ENCODE results near the gene NTN5.

Gene NTN5

GRCh38 chr19:48713041-48713863, 40.4 kb upstream of the NTN5 start:
- ChIA-PET POLR2A (no interaction called here), CTCF (interaction anchor here (0.9 to 4.2 kb wide), 11 partner anchors 12 to 123 kb away, joined by 3 to 17 read pairs (median 3); partner anchors contain the start of gene HSD17B14)
- DNase-seq, result peak; percentile 29 to 60 (median 58)
- H3K27me3 ChIP-seq (replicated peaks in 2 of 5; ENCODE audit: control insufficient read depth in 4 of 5, insufficient read depth in 5 of 5, low read length in 4 of 5), result no peaks in the 10 kb centered on the region
- peaks cover 0 to 21% (median 19%) of the 10 kb centered on the region in 4 experiments for H3K4me1 ChIP-seq (ENCODE audit: control extremely low read depth in 1 of 4, control insufficient read depth in 4 of 4, insufficient read depth in 4 of 4, low read length in 3 of 4)
- under 1% methylated on average over 17 of the region's 25 CpGs for WGBS (ENCODE audit: insufficient coverage)
- H3K4me3 ChIP-seq (ENCODE audit: control insufficient read depth in 1 of 7, extremely low read depth in 1 of 7, insufficient read depth in 4 of 7, low read depth in 2 of 7, low read length in 6 of 7), result peak overlapping the region; percentile 69 to 92 (median 76)
- no peaks in the 10 kb centered on the region for H3K9me3 ChIP-seq (ENCODE audit: control extremely low read depth in 1 of 5, control insufficient read depth in 4 of 5, insufficient read depth in 2 of 5, low read depth in 1 of 5, low read length in 4 of 5)
- peak overlapping the region in 1 of 2 experiments; percentile 27 for H3K27ac ChIP-seq (ENCODE audit: insufficient read depth in 1 of 2, low read depth in 1 of 2, low read length in 2 of 2, poor library complexity in 1 of 2, severe bottlenecking in 2 of 2)
- H3K36me3 ChIP-seq (ENCODE audit: control insufficient read depth in 4 of 4, insufficient read depth in 4 of 4, low read length in 3 of 4), result peaks cover 0 to 3% (median 0%) of the 10 kb centered on the region in 4 experiments

GRCh38 chr19:48711106-48711662, 38.4 kb upstream of the NTN5 start:
- H3K4me1 ChIP-seq (ENCODE audit: control extremely low read depth in 1 of 4, control insufficient read depth in 4 of 4, insufficient read depth in 4 of 4, low read length in 3 of 4), result peaks cover 0 to 21% (median 19%) of the 10 kb centered on the region in 4 experiments
- H3K4me3 ChIP-seq (ENCODE audit: control insufficient read depth in 1 of 7, extremely low read depth in 1 of 7, insufficient read depth in 4 of 7, low read depth in 2 of 7, low read length in 6 of 7), result no peak overlapping the region
- no peaks in the 10 kb centered on the region for H3K9me3 ChIP-seq (ENCODE audit: control extremely low read depth in 1 of 5, control insufficient read depth in 4 of 5, insufficient read depth in 2 of 5, low read depth in 1 of 5, low read length in 4 of 5)
- 98% methylated on average over 4 of the region's 4 CpGs for WGBS (ENCODE audit: insufficient coverage)
- no peak for DNase-seq
- H3K27ac ChIP-seq (ENCODE audit: insufficient read depth in 1 of 2, low read depth in 1 of 2, low read length in 2 of 2, poor library complexity in 1 of 2, severe bottlenecking in 2 of 2), result no peak overlapping the region
- ChIA-PET CTCF (interaction anchor here (2.6 to 4.2 kb wide), 2 partner anchors 14 to 28 kb away, joined by 8 to 17 read pairs; no protein-coding TSS in a partner anchor), POLR2A (no interaction called here)
- H3K27me3 ChIP-seq (replicated peaks in 2 of 5; ENCODE audit: control insufficient read depth in 4 of 5, insufficient read depth in 5 of 5, low read length in 4 of 5), result no peaks in the 10 kb centered on the region
- H3K36me3 ChIP-seq (ENCODE audit: control insufficient read depth in 4 of 4, insufficient read depth in 4 of 4, low read length in 3 of 4), result peaks cover 0 to 3% (median 0%) of the 10 kb centered on the region in 4 experiments

- no peak overlapping the region for H3K27ac ChIP-seq (ENCODE audit: insufficient read depth in 1 of 2, low read depth in 1 of 2, low read length in 2 of 2, poor library complexity in 1 of 2, severe bottlenecking in 2 of 2)
Observed at GRCh38 chr19:48708471-48708870, 35.7 kb upstream of the NTN5 start.

GRCh38 chr19:48705431-48705830, 32.6 kb upstream of the NTN5 start:
- no peak for DNase-seq
- Histone ChIP-seq H3K36me3 (ENCODE audit: control insufficient read depth in 4 of 4, insufficient read depth in 4 of 4, low read length in 3 of 4) (peaks cover 0 to 10% (median 5%) of the 10 kb centered on the region in 4 experiments), H3K9me3 (ENCODE audit: control extremely low read depth in 1 of 5, control insufficient read depth in 4 of 5, insufficient read depth in 2 of 5, low read depth in 1 of 5, low read length in 4 of 5) (no peaks in the 10 kb centered on the region), H3K27ac (ENCODE audit: insufficient read depth in 1 of 2, low read depth in 1 of 2, low read length in 2 of 2, poor library complexity in 1 of 2, severe bottlenecking in 2 of 2) (no peak overlapping the region), H3K4me3 (ENCODE audit: control insufficient read depth in 1 of 7, extremely low read depth in 1 of 7, insufficient read depth in 4 of 7, low read depth in 2 of 7, low read length in 6 of 7) (no peak overlapping the region), H3K27me3 (replicated peaks in 2 of 5; ENCODE audit: control insufficient read depth in 4 of 5, insufficient read depth in 5 of 5, low read length in 4 of 5) (no peaks in the 10 kb centered on the region), H3K4me1 (ENCODE audit: control extremely low read depth in 1 of 4, control insufficient read depth in 4 of 4, insufficient read depth in 4 of 4, low read length in 3 of 4) (no peaks in the 10 kb centered on the region)
- 50% methylated on average over 2 of the region's 2 CpGs for WGBS (ENCODE audit: insufficient coverage)
- ChIA-PET CTCF (interaction anchor here (2.5 kb wide), 1 partner anchor 30 kb away, joined by 8 read pairs; no protein-coding TSS in a partner anchor), POLR2A (interaction anchor here (0.5 kb wide), 1 partner anchor 39 kb away, joined by 3 read pairs; no protein-coding TSS in a partner anchor)

More at GRCh38 chr19:48708471-48708870, 35.7 kb upstream of the NTN5 start:
- POLR2A ChIA-PET, result no interaction called here
- peaks cover 0 to 9% (median 8%) of the 10 kb centered on the region in 4 experiments for H3K4me1 ChIP-seq (ENCODE audit: control extremely low read depth in 1 of 4, control insufficient read depth in 4 of 4, insufficient read depth in 4 of 4, low read length in 3 of 4)
- no peaks in the 10 kb centered on the region for H3K27me3 ChIP-seq (replicated peaks in 2 of 5; ENCODE audit: control insufficient read depth in 4 of 5, insufficient read depth in 5 of 5, low read length in 4 of 5)
- peaks cover 0 to 8% (median 2%) of the 10 kb centered on the region in 4 experiments for H3K36me3 ChIP-seq (ENCODE audit: control insufficient read depth in 4 of 4, insufficient read depth in 4 of 4, low read length in 3 of 4)
- no peaks in the 10 kb centered on the region for H3K9me3 ChIP-seq (ENCODE audit: control extremely low read depth in 1 of 5, control insufficient read depth in 4 of 5, insufficient read depth in 2 of 5, low read depth in 1 of 5, low read length in 4 of 5)
- CTCF ChIA-PET, result no interaction called here
- DNase-seq, result no peak
- no peak overlapping the region for H3K4me3 ChIP-seq (ENCODE audit: control insufficient read depth in 1 of 7, extremely low read depth in 1 of 7, insufficient read depth in 4 of 7, low read depth in 2 of 7, low read length in 6 of 7)
- WGBS (ENCODE audit: insufficient coverage), result 90% methylated on average over 11 of the region's 11 CpGs

- DNase-seq, result no peak
- H3K4me1 ChIP-seq (ENCODE audit: control extremely low read depth in 1 of 4, control insufficient read depth in 4 of 4, insufficient read depth in 4 of 4, low read length in 3 of 4), result peaks cover 0 to 3% (median 1%) of the 10 kb centered on the region in 4 experiments
- ChIA-PET POLR2A (no interaction called here), CTCF (no interaction called here)
- H3K4me3 ChIP-seq (ENCODE audit: control insufficient read depth in 1 of 7, extremely low read depth in 1 of 7, insufficient read depth in 4 of 7, low read depth in 2 of 7, low read length in 6 of 7), result no peak overlapping the region
- H3K36me3 ChIP-seq (ENCODE audit: control insufficient read depth in 4 of 4, insufficient read depth in 4 of 4, low read length in 3 of 4), result peaks cover 0 to 10% (median 6%) of the 10 kb centered on the region in 4 experiments
- no peaks in the 10 kb centered on the region for H3K27me3 ChIP-seq (replicated peaks in 2 of 5; ENCODE audit: control insufficient read depth in 4 of 5, insufficient read depth in 5 of 5, low read length in 4 of 5)
- no peaks in the 10 kb centered on the region for H3K9me3 ChIP-seq (ENCODE audit: control extremely low read depth in 1 of 5, control insufficient read depth in 4 of 5, insufficient read depth in 2 of 5, low read depth in 1 of 5, low read length in 4 of 5)
- WGBS (ENCODE audit: insufficient coverage), result 99% methylated on average over 23 of the region's 23 CpGs
- H3K27ac ChIP-seq (ENCODE audit: insufficient read depth in 1 of 2, low read depth in 1 of 2, low read length in 2 of 2, poor library complexity in 1 of 2, severe bottlenecking in 2 of 2), result no peak overlapping the region
Observed at GRCh38 chr19:48703316-48703715, 30.5 kb upstream of the NTN5 start.

- CTCF ChIA-PET, result interaction anchor here (1.7 kb wide), 1 partner anchor 27 kb away, joined by 8 read pairs; no protein-coding TSS in a partner anchor
- Histone ChIP-seq H3K4me3 (ENCODE audit: control insufficient read depth in 1 of 7, extremely low read depth in 1 of 7, insufficient read depth in 4 of 7, low read depth in 2 of 7, low read length in 6 of 7) (no peak overlapping the region), H3K27ac (ENCODE audit: insufficient read depth in 1 of 2, low read depth in 1 of 2, low read length in 2 of 2, poor library complexity in 1 of 2, severe bottlenecking in 2 of 2) (no peak overlapping the region), H3K36me3 (ENCODE audit: control insufficient read depth in 4 of 4, insufficient read depth in 4 of 4, low read length in 3 of 4) (peaks cover 0 to 10% (median 6%) of the 10 kb centered on the region in 4 experiments), H3K9me3 (ENCODE audit: control extremely low read depth in 1 of 5, control insufficient read depth in 4 of 5, insufficient read depth in 2 of 5, low read depth in 1 of 5, low read length in 4 of 5) (no peaks in the 10 kb centered on the region), H3K27me3 (replicated peaks in 2 of 5; ENCODE audit: control insufficient read depth in 4 of 5, insufficient read depth in 5 of 5, low read length in 4 of 5) (no peaks in the 10 kb centered on the region), H3K4me1 (ENCODE audit: control extremely low read depth in 1 of 4, control insufficient read depth in 4 of 4, insufficient read depth in 4 of 4, low read length in 3 of 4) (peaks cover 0 to 9% (median 6%) of the 10 kb centered on the region in 4 experiments)
- WGBS (ENCODE audit: insufficient coverage), result 96% methylated on average over 11 of the region's 13 CpGs
- POLR2A ChIA-PET, result no interaction called here
- DNase-seq, result no peak
Observed at GRCh38 chr19:48702701-48703100, 29.9 kb upstream of the NTN5 start.
